NCI-H748 (cell line): ENCODE results near the gene PCDHA5.

Source experiments
- DNase-seq: peaks from one replicate; lab custom pipeline; 2025; ENCODE audit not compliant: unreplicated experiment; lab: John Stamatoyannopoulos, UW

Gene PCDHA5

DNA sequence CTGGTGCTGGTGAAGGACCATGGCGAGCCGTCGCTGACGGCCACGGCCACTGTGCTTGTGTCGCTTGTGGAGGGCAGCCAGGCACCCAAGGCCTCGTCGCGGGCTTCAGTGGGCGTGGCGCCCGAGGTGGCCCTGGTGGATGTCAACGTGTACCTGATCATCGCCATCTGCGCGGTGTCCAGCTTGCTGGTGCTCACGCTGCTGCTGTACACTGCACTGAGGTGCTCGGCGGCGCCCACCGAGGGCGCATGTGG lies 36.5 kb downstream of the PCDHA5 start:
- no peak for DNase-seq

- no peak for DNase-seq
Observed at GRCh38 chr5:140862441-140863295, 41.3 kb downstream of the PCDHA5 start.

- DNase-seq: peak; percentile 92
Observed at GRCh38 chr5:140868721-140869554, 47.5 kb downstream of the PCDHA5 start, which contains the start of gene PCDHA11. TSS of gene PCDHA11 (plus strand) at chr5:140868957. CDS start at chr5:140869104, 147 bp downstream.

- no peak for DNase-seq
Observed at GRCh38 chr5:140869555-140869886, 48.1 kb downstream of the PCDHA5 start.

DNA sequence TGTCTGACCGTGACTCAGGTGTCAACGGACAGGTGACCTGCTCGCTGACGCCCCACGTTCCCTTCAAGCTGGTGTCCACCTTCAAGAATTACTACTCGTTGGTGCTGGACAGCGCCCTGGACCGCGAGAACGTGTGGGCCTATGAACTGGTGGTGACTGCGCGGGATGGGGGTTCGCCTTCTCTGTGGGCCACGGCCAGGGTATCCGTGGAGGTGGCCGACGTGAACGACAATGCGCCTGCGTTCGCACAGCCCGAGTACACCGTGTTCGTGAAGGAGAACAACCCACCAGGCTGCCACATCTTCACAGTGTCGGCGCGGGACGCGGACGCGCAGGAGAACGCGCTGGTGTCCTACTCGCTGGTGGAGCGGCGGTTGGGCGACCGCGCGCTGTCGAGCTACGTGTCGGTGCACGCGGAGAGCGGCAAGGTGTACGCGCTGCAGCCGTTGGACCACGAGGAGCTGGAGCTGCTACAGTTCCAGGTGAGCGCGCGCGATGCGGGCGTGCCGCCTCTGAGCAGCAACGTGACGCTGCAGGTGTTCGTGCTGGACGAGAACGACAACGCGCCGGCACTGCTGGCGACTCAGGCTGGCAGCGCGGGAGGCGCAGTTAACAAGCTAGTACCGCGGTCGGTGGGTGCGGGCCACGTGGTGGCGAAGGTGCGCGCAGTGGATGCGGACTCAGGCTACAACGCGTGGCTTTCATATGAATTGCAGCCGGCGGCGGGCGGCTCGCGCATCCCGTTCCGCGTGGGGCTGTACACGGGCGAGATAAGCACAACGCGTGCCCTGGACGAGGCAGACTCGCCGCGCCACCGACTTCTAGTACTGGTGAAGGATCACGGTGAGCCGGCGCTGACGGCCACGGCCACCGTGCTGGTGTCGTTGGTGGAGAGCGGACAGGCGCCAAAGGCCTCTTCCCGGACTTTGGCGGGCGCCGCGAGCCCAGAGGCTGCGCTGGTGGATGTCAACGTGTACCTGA lies 49.1 kb downstream of the PCDHA5 start:
- no peak for DNase-seq
